Measurements from ENCODE around the gene DYNC2H1. TPM values are rescaled to one million over a fixed set of nuclear protein-coding genes. Genes with fewer than 3 reads are reported as not detected.

The DYNC2H1 gene
- total RNA-seq, 2 donors from 2014 or later, result 18.1 to 18.2 TPM

DNA sequence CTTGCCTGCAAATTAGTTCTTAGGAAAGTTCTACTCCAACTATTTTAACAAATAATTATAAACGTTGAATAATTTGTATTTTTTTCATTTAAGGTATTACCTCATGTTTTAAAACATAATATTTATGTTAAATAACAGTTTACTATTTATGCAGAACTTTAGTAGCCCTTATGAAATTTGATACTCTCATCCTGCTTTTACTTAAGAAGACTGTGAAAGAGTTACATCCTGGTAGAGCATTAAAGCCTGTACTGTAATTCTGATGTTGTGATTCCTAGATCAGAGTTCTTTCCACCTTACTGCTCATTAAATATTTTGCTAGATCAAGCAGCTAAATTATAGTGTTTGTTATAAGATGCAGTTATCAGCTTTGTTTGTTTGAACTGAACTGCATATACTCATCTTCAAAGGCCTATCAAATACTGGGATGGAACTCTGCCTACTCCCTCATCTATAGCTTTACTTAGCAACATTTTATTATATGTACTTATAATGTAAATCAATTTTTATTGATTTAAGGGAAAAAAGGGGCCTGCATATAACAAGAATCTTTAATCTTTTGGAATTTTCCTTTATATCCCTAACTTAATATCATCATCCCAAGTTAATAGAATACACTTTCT is 304.2 kb downstream of the DYNC2H1 start:
- TF ChIP-seq, protein P1, sequence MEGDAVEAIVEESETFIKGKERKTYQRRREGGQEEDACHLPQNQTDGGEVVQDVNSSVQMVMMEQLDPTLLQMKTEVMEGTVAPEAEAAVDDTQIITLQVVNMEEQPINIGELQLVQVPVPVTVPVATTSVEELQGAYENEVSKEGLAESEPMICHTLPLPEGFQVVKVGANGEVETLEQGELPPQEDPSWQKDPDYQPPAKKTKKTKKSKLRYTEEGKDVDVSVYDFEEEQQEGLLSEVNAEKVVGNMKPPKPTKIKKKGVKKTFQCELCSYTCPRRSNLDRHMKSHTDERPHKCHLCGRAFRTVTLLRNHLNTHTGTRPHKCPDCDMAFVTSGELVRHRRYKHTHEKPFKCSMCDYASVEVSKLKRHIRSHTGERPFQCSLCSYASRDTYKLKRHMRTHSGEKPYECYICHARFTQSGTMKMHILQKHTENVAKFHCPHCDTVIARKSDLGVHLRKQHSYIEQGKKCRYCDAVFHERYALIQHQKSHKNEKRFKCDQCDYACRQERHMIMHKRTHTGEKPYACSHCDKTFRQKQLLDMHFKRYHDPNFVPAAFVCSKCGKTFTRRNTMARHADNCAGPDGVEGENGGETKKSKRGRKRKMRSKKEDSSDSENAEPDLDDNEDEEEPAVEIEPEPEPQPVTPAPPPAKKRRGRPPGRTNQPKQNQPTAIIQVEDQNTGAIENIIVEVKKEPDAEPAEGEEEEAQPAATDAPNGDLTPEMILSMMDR (IDR thresholded peaks at IDR 0.05), result no peak
- no peak for TF ChIP-seq POLR2AphosphoS5 (IDR thresholded peaks at IDR 0.05)
- no peak for TF ChIP-seq POLR2A (IDR thresholded peaks at IDR 0.05)
- no peak for DNase-seq (ENCODE audit: low spot score)
- WGBS, result 44% methylated on average over 1 of the region's 1 CpG
- Histone ChIP-seq H3K36me3 (no peaks in the 10 kb centered on the region), H3K27me3 (replicated peaks; ENCODE audit: insufficient read depth) (no peaks in the 10 kb centered on the region), H3K27ac (no peak overlapping the region), H3K4me1 (replicated peaks) (no peaks in the 10 kb centered on the region), H3K9me3 (no peaks in the 10 kb centered on the region), H3K4me3 (no peak overlapping the region)
- intact Hi-C loops (cut with DNase I), result no loop called here

DNA sequence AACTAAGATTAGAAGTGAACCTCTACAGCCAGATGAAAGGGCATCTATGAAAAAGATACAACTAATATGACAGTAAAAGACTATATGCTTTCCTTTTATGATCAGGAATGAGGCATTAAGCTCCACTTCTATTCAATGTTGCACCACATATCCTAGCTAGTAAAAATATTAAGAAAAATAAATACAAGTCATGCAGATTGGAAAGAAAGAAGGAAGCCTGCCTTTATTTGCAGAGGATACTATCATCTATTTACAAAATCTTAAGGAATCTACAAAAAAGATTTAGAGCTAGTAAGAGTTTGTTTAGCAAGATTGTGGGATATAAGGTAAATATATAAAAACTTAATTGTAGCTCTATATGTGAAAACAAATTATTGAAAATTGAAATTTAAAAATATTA is 308.8 kb downstream of the DYNC2H1 start:
- intact Hi-C loops (cut with DNase I), result no loop called here
- Histone ChIP-seq H3K27ac (no peak overlapping the region), H3K27me3 (replicated peaks; ENCODE audit: insufficient read depth) (no peaks in the 10 kb centered on the region), H3K4me3 (no peak overlapping the region), H3K36me3 (no peaks in the 10 kb centered on the region), H3K4me1 (replicated peaks) (no peaks in the 10 kb centered on the region), H3K9me3 (no peaks in the 10 kb centered on the region)
- DNase-seq (ENCODE audit: low spot score), result no peak
- TF ChIP-seq POLR2A (IDR thresholded peaks at IDR 0.05) (no peak), POLR2AphosphoS5 (IDR thresholded peaks at IDR 0.05) (no peak)
- TF ChIP-seq, protein P1 (IDR thresholded peaks at IDR 0.05), result no peak

DNA sequence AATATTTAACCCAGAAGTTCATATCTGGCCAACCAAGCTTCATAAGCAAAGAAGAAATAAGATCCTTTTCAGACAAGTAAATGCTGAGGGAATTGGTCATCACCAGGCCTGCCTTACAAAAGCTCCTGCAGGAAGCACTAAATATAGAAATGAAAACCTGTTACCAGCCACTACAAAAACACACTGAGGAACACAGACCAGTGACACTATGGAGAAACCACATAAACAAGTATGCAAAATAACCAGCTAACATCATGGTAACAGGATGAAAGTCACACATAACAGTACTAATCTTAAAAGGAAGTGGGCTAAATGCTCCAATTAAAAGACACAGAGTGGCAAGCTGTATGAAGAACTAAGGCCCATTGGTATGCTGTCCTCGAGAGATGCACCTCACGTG is 311.4 kb downstream of the DYNC2H1 start:
- no peaks in the 10 kb centered on the region for H3K27me3 ChIP-seq (replicated peaks; ENCODE audit: insufficient read depth)
- no peaks in the 10 kb centered on the region for H3K9me3 ChIP-seq
- no peaks in the 10 kb centered on the region for H3K36me3 ChIP-seq
- H3K4me1 ChIP-seq (replicated peaks), result no peaks in the 10 kb centered on the region
- no peak overlapping the region for H3K4me3 ChIP-seq
- H3K27ac ChIP-seq, result no peak overlapping the region
- DNase-seq (ENCODE audit: low spot score), result no peak
- TF ChIP-seq POLR2A (IDR thresholded peaks at IDR 0.05) (no peak), POLR2AphosphoS5 (IDR thresholded peaks at IDR 0.05) (no peak)
- TF ChIP-seq, protein P1 (IDR thresholded peaks at IDR 0.05), result no peak
- WGBS, result 87% methylated on average over 2 of the region's 2 CpGs
- intact Hi-C loops (cut with DNase I), result no loop called here

DNA sequence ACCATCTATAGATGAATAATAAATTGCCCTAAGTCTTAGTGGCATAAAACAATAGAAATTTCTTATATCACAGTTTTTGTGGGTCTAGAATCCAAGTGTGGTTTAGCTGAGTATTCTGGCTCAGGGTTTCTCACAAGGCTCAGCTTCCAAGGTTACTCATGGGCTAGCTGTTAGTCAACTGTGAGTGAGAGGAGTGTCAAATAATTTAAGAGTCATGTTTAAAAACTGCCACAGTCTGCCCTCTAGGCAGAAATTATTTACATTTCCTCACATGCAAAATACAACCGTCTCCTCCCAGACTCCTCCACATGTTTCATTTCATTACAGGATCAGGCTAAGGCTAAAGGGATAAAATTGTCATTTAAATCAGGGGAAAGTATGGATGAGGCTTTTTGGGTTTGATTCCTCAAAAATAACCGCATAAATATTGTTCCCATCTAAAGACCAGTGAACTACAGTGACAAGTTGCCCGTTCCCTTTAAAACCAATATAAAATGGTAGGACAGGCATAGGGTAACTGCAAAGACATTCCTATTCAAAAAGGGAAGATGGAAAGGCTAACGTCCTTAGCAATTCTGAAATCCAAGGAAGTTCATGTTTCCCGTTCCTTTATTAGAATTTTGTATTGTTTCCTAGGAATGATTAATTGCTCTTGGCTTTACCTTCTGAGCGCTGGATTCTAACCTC is 324.3 kb downstream of the DYNC2H1 start:
- H3K27me3 ChIP-seq (replicated peaks; ENCODE audit: insufficient read depth), result no peaks in the 10 kb centered on the region
- no peak for DNase-seq (ENCODE audit: low spot score)
- H3K36me3 ChIP-seq, result no peaks in the 10 kb centered on the region
- no peak overlapping the region for H3K4me3 ChIP-seq
- H3K9me3 ChIP-seq, result no peaks in the 10 kb centered on the region
- 48% methylated on average over 6 of the region's 6 CpGs for WGBS
- no peak overlapping the region for H3K27ac ChIP-seq
- H3K4me1 ChIP-seq (replicated peaks), result no peaks in the 10 kb centered on the region
- intact Hi-C loops (cut with DNase I), result no loop called here
- TF ChIP-seq POLR2A (IDR thresholded peaks at IDR 0.05) (no peak), POLR2AphosphoS5 (IDR thresholded peaks at IDR 0.05) (no peak)
- TF ChIP-seq, protein P1 (IDR thresholded peaks at IDR 0.05), result no peak

DNA sequence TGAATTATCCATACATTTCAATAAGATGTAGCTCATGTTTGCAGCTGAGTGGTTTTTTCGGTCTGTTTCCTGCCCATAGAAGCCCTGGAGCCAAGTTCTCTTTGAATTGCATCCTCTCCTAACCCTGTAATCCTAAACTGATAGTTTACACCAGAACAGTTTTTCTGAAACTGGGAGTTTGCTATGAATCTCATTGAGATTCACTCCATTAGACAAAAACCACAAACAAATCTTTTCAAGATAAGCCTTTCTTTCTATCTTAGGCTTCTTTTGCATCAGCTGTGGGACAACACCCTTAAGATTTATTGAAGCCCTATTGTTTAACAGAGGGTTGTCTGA is 324.8 kb downstream of the DYNC2H1 start:
- Histone ChIP-seq H3K36me3 (no peaks in the 10 kb centered on the region), H3K27me3 (replicated peaks; ENCODE audit: insufficient read depth) (no peaks in the 10 kb centered on the region), H3K9me3 (no peaks in the 10 kb centered on the region), H3K27ac (no peak overlapping the region), H3K4me3 (no peak overlapping the region), H3K4me1 (replicated peaks) (no peaks in the 10 kb centered on the region)
- no peak for DNase-seq (ENCODE audit: low spot score)
- TF ChIP-seq, protein P1 (IDR thresholded peaks at IDR 0.05), result no peak
- TF ChIP-seq POLR2AphosphoS5 (IDR thresholded peaks at IDR 0.05), result no peak
- no peak for TF ChIP-seq POLR2A (IDR thresholded peaks at IDR 0.05)
- 23% methylated on average over 1 of the region's 1 CpG for WGBS
- intact Hi-C loops (cut with DNase I), result no loop called here

Measured in prostate gland (tissue), 2 donors.